Measurements from ENCODE around the gene GGNBP2. TPM values are rescaled to one million over a fixed set of nuclear protein-coding genes. Genes with fewer than 3 reads are reported as not detected.

GGNBP2 gene
- total RNA-seq, 4 donors from 2014 or later = 90.5 to 124 (median 96.8) TPM

DNA sequence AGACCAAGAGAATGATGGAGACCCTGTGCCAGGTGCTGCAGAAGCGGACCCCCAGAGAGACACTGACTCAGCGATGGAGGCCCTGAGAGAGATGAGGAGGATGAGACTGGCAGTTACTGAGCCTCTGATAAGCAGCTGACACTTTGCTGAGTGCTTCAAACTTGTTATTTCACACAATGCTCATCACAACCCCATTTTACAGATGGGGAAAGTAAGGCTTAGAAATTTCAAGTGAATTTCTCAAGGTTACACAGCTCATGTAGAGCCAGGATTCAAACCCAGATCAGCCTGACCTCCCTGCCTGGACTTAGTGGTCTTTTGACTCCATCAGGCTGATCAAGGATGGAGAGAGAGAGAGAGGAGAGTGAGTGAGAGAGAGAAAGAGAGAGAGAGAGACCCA is 83.9 kb downstream of the GGNBP2 start:
- no peak for TF ChIP-seq POLR2A (IDR thresholded peaks at IDR 0.05)
- TF ChIP-seq, protein P1, sequence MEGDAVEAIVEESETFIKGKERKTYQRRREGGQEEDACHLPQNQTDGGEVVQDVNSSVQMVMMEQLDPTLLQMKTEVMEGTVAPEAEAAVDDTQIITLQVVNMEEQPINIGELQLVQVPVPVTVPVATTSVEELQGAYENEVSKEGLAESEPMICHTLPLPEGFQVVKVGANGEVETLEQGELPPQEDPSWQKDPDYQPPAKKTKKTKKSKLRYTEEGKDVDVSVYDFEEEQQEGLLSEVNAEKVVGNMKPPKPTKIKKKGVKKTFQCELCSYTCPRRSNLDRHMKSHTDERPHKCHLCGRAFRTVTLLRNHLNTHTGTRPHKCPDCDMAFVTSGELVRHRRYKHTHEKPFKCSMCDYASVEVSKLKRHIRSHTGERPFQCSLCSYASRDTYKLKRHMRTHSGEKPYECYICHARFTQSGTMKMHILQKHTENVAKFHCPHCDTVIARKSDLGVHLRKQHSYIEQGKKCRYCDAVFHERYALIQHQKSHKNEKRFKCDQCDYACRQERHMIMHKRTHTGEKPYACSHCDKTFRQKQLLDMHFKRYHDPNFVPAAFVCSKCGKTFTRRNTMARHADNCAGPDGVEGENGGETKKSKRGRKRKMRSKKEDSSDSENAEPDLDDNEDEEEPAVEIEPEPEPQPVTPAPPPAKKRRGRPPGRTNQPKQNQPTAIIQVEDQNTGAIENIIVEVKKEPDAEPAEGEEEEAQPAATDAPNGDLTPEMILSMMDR (IDR thresholded peaks at IDR 0.05) = no peak
- H3K36me3 ChIP-seq = no peaks in the 10 kb centered on the region
- peaks cover 0 to 3% (median 0%) of the 10 kb centered on the region in 4 donors for H3K4me1 ChIP-seq
- no peak for DNase-seq
- no peak overlapping the region for H3K27ac ChIP-seq
- H3K27me3 ChIP-seq = no peaks in the 10 kb centered on the region
- no peak overlapping the region for H3K4me3 ChIP-seq
- H3K9me3 ChIP-seq = no peaks in the 10 kb centered on the region

DNA sequence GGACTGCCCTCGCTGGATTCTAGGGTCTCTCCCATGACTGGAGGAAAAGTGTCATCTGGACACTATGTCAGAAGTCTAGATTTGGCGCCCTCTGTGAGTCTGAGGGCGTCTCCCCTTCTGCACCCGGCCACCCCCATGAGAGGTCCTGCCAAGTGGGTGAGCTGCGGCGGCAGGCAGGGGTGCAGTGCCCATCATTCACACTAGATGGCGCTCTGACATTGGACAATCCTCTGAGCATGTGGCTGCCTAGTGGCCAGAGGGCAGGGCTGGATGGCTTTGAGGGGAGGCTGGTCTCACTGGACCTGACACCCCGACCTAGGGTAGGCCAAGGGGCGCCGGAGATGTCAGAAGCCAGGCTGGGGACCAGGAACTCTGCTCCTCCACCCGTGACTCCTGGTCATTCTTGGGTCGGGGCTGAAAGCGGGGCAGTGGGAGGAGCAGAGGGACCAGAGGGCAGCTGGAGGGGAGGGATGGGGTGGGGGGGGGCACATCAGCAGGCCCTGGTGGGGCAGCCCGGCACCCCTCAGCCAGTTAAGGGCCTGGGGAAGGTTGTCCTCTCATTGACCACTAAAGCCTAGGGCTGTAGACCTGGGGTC is 84.6 kb downstream of the GGNBP2 start:
- H3K9me3 ChIP-seq = no peaks in the 10 kb centered on the region
- peaks cover 0 to 3% (median 0%) of the 10 kb centered on the region in 4 donors for H3K4me1 ChIP-seq
- H3K36me3 ChIP-seq = no peaks in the 10 kb centered on the region
- no peak overlapping the region for H3K27ac ChIP-seq
- H3K27me3 ChIP-seq = no peaks in the 10 kb centered on the region
- no peak for TF ChIP-seq POLR2A (IDR thresholded peaks at IDR 0.05)
- TF ChIP-seq, protein P1 (IDR thresholded peaks at IDR 0.05) = peak; percentile 89 to 99 (median 98)
- H3K4me3 ChIP-seq = no peak overlapping the region
- DNase-seq = peak; percentile 65 to 90 (median 84)

- Histone ChIP-seq H3K9me3 (no peaks in the 10 kb centered on the region), H3K4me3 (no peak overlapping the region), H3K27ac (no peak overlapping the region), H3K4me1 (peaks cover 0 to 3% (median 0%) of the 10 kb centered on the region in 4 donors), H3K27me3 (no peaks in the 10 kb centered on the region), H3K36me3 (no peaks in the 10 kb centered on the region)
- DNase-seq = no peak
- TF ChIP-seq, protein P1 (IDR thresholded peaks at IDR 0.05) = no peak
- no peak for TF ChIP-seq POLR2A (IDR thresholded peaks at IDR 0.05)
Measured at GRCh38 chr17:36629970-36630502, 85.3 kb downstream of the GGNBP2 start.

- TF ChIP-seq POLR2A (IDR thresholded peaks at IDR 0.05) = no peak
- TF ChIP-seq, protein P1 (IDR thresholded peaks at IDR 0.05) = no peak
- Histone ChIP-seq H3K27ac (no peak overlapping the region), H3K4me1 (peaks cover 0 to 3% (median 0%) of the 10 kb centered on the region in 4 donors), H3K27me3 (no peaks in the 10 kb centered on the region), H3K4me3 (no peak overlapping the region), H3K9me3 (no peaks in the 10 kb centered on the region), H3K36me3 (no peaks in the 10 kb centered on the region)
- no peak for DNase-seq
Measured at GRCh38 chr17:36631022-36631421, 86.3 kb downstream of the GGNBP2 start.

DNA sequence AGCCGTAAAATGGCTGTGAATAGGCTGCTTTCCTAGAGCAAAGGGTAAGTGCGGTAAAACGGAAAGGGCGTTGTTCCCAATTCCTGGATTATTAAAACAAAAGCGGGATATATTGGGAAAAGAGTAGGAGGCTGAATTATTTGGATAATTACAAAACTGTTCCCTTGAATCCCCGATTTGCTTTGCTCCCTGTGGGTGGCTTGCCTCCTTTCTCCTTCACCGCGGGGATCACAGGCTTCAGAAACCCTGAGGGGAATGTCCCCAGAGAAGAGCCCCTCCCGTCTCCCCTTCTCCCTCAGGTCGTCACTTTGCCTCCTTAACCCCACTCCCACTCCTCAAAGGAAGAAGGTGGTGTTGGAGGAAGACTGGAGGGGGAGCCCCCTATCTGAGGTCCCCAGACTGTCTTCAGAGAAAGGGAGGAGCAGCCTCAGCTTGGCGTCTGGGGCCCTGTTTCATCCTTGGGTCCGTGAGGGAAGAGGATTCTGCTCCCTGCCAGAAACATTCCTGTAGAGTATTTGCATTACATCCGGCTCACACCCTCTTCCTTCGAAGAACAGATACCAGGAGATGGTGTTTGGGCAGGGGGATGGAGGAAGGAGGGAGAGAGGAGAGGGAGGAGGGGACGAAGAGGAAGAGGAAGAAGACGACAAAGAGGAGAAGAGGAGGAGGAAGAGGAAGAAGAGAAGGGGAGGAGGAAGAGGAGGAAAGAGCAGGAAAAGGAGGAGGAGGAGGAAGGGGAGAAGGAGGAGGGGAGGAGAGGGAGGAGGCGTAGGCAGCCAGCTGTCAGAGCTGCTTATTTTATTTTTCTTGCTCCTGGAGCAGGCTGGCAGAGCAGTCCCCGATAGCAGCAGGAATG is 88.4 kb downstream of the GGNBP2 start:
- no peaks in the 10 kb centered on the region for H3K9me3 ChIP-seq
- no peak overlapping the region for H3K4me3 ChIP-seq
- no peak for DNase-seq
- no peaks in the 10 kb centered on the region for H3K27me3 ChIP-seq
- H3K4me1 ChIP-seq = peaks cover 0 to 3% (median 0%) of the 10 kb centered on the region in 4 donors
- H3K27ac ChIP-seq = no peak overlapping the region
- TF ChIP-seq POLR2A (IDR thresholded peaks at IDR 0.05) = no peak
- TF ChIP-seq, protein P1 (IDR thresholded peaks at IDR 0.05) = no peak
- H3K36me3 ChIP-seq = no peaks in the 10 kb centered on the region

Other genes with a start within 250 kb of the GGNBP2 start
- 1 to 10 TPM in 1 of 4 donors, not detected in 3; 8.4 TPM for gene TBC1D3G, start 221.0 kb upstream of the GGNBP2 start, total RNA-seq
- gene TBC1D3H, start 156.5 kb upstream of the GGNBP2 start, total RNA-seq = not detected
- gene ZNHIT3, start 58.2 kb upstream of the GGNBP2 start, total RNA-seq = 10 to 100 TPM; 13.8 to 29.7 (median 17.9) TPM
- 100 to 1,000 TPM; 150 to 286 (median 213) TPM for gene MYO19, start 10.1 kb upstream of the GGNBP2 start, total RNA-seq
- 1 to 10 TPM in 3 of 4 donors, not detected in 1; 2.5 to 4.4 (median 4.3) TPM for gene PIGW, start 9.9 kb upstream of the GGNBP2 start, total RNA-seq
- gene DHRS11, start 47.0 kb downstream of the GGNBP2 start, total RNA-seq = 100 to 1,000 TPM in 3 of 4 donors, 10 to 100 TPM in 1; 63.5 to 436 (median 424) TPM
- 10 to 100 TPM in 3 of 4 donors, 1 to 10 TPM in 1; 6.6 to 18.8 (median 13.9) TPM for gene MRM1, start 56.7 kb downstream of the GGNBP2 start, total RNA-seq